Thyroid gland (tissue), 4 donors: ENCODE results near the gene IGDCC3. TPM values are rescaled to one million over a fixed set of nuclear protein-coding genes. Genes with fewer than 3 reads are reported as not detected.

Experiments used
- DNase-seq, 2 donors: peaks; one replicate each; pipeline ENCODE4 v3.0.0-alpha.2; 2019
- H3K27ac ChIP-seq, 3 donors: fragments of 200-600 bp; sonication (generic); 1 replicate in 2 of 3; 2 replicates in 1 of 3; pipeline ENCODE4 v1.5.1; 2016 to 2019; ENCODE audit warnings: mild to moderate bottlenecking in 1 of 3, moderate library complexity in 1 of 3
- H3K27me3 ChIP-seq: fragments of 200-600 bp; sonication (generic); one replicate; pipeline ENCODE4 v1.5.1; 2019
- H3K36me3 ChIP-seq, 2 donors: fragments of 200-600 bp; sonication (generic); one replicate each; pipeline ENCODE4 v1.5.1; 2016 to 2019
- H3K4me1 ChIP-seq, 2 donors: fragments of 200-600 bp; sonication (generic); one replicate each; pipeline ENCODE4 v1.5.1; 2017 to 2019
- H3K4me3 ChIP-seq, 3 donors: fragments of 200-600 bp; sonication (generic); replicated peaks in 1 of 3; 1 replicate in 2 of 3; 2 replicates in 1 of 3; pipeline ENCODE4 v1.5.1; 2016; ENCODE audit warnings: mild to moderate bottlenecking in 1 of 3
- H3K9me3 ChIP-seq: fragments of 200-600 bp; sonication (generic); one replicate; pipeline ENCODE4 v1.5.1; 2017
- CTCF ChIP-seq, 6 experiments: fragments of 200-600 bp in 3 of 6; fragments of 450-650 bp in 3 of 6; sonication (generic) in 3 of 6; IDR thresholded peaks; one replicate each; pipeline ENCODE4 v1.5.1; 2016 to 2019; ENCODE audit warnings: antibody characterized with exemption in 6 of 6, mild to moderate bottlenecking in 2 of 6, inconsistent platforms in 1 of 6, moderate library complexity in 1 of 6
- POLR2A ChIP-seq, 2 donors: fragments of 450-650 bp; IDR thresholded peaks; one replicate each; pipeline ENCODE4 v1.6.1; 2017; ENCODE audit warnings: antibody characterized with exemption in 2 of 2, mild to moderate bottlenecking in 2 of 2, moderate library complexity in 1 of 2
- WGBS, 2 donors: methylation state at CpG; one replicate each; pipeline ENCODE4 v1.1.5; 2017; 5-methylcytosine and 5-hydroxymethylcytosine counted together
- intact Hi-C: fragments of 100-400 bp; cut with DNase I; formaldehyde crosslinking; loops from one replicate; pipeline ENCODE4 v1.15.1; 2023
- total RNA-seq, 4 donors: library from RNA; depleted of rRNA; stranded (reverse); fragments of >200 nt; gene quantifications; one replicate each; pipeline ENCODE4 v1.2.3, GENCODE V29; 2016

IGDCC3 gene
- total RNA-seq, 4 donors from 2014 or later, result 0.22 to 1.5 (median 0.61) TPM

GRCh38 chr15:65369651-65370050, 8.2 kb downstream of the IGDCC3 start:
- Histone ChIP-seq H3K9me3 (no peaks in the 10 kb centered on the region), H3K27me3 (no peaks in the 10 kb centered on the region), H3K27ac (no peak overlapping the region), H3K4me3 (no peak overlapping the region), H3K4me1 (peaks cover 0 to 10% of the 10 kb centered on the region in 2 donors), H3K36me3 (no peaks in the 10 kb centered on the region)
- TF ChIP-seq CTCF (IDR thresholded peaks at IDR 0.05) (no peak), POLR2A (IDR thresholded peaks at IDR 0.05) (no peak)
- WGBS, 2 donors, result 95 to 100% methylated on average over 3 of the region's 3 CpGs
- DNase-seq, result no peak
- intact Hi-C loops, result no loop called here

GRCh38 chr15:65369212-65369547, 8.6 kb downstream of the IGDCC3 start:
- no peak for TF ChIP-seq CTCF (IDR thresholded peaks at IDR 0.05)
- no peak for TF ChIP-seq POLR2A (IDR thresholded peaks at IDR 0.05)
- Histone ChIP-seq H3K27me3 (no peaks in the 10 kb centered on the region), H3K4me3 (no peak overlapping the region), H3K9me3 (no peaks in the 10 kb centered on the region), H3K4me1 (peaks cover 0 to 10% of the 10 kb centered on the region in 2 donors), H3K36me3 (no peaks in the 10 kb centered on the region), H3K27ac (no peak overlapping the region)
- intact Hi-C loops, result no loop called here
- DNase-seq, result no peak
- WGBS, 2 donors, result 83 to 87% methylated on average over 3 of the region's 3 CpGs

GRCh38 chr15:65368302-65369211, 9.2 kb downstream of the IGDCC3 start:
- intact Hi-C loops, result no loop called here
- Histone ChIP-seq H3K4me3 (no peak overlapping the region), H3K36me3 (no peaks in the 10 kb centered on the region), H3K4me1 (peaks cover 0 to 10% of the 10 kb centered on the region in 2 donors), H3K27me3 (no peaks in the 10 kb centered on the region), H3K9me3 (no peaks in the 10 kb centered on the region), H3K27ac (no peak overlapping the region)
- peak; percentile 20 to 39 for DNase-seq
- TF ChIP-seq CTCF (IDR thresholded peaks at IDR 0.05) (no peak), POLR2A (IDR thresholded peaks at IDR 0.05) (no peak)
- 48 to 61% methylated on average over 12 of the region's 12 CpGs for WGBS, 2 donors

- no peaks in the 10 kb centered on the region for H3K27me3 ChIP-seq
- DNase-seq, result no peak
- TF ChIP-seq CTCF (IDR thresholded peaks at IDR 0.05) (no peak), POLR2A (IDR thresholded peaks at IDR 0.05) (no peak)
- H3K4me3 ChIP-seq, result no peak overlapping the region
- H3K36me3 ChIP-seq, result no peaks in the 10 kb centered on the region
- intact Hi-C loops, result no loop called here
- peaks cover 0 to 10% of the 10 kb centered on the region in 2 donors for H3K4me1 ChIP-seq
- WGBS, 2 donors, result 89% methylated on average over 7 of the region's 7 CpGs
- no peaks in the 10 kb centered on the region for H3K9me3 ChIP-seq
- H3K27ac ChIP-seq, result no peak overlapping the region
These were observed 11.5 kb downstream of the IGDCC3 start for GRCh38 chr15:65366122-65366892.

GRCh38 chr15:65365229-65365628, 12.6 kb downstream of the IGDCC3 start:
- Histone ChIP-seq H3K4me1 (peaks cover 0 to 10% of the 10 kb centered on the region in 2 donors), H3K4me3 (no peak overlapping the region), H3K36me3 (no peaks in the 10 kb centered on the region), H3K27me3 (no peaks in the 10 kb centered on the region), H3K27ac (no peak overlapping the region), H3K9me3 (no peaks in the 10 kb centered on the region)
- no peak for DNase-seq
- 34 to 50% methylated on average over 2 of the region's 2 CpGs for WGBS, 2 donors
- TF ChIP-seq POLR2A (IDR thresholded peaks at IDR 0.05), result no peak
- no peak for TF ChIP-seq CTCF (IDR thresholded peaks at IDR 0.05)
- intact Hi-C loops, result no loop called here
